GM12878 (cell line): ENCODE results near the gene BCAP29. TPM values are rescaled to one million over a fixed set of nuclear protein-coding genes. Genes with fewer than 3 reads are reported as not detected.

Experiments
- ATAC-seq: fragments of 200-7000 bp; cut with Tn5 transposase; 3 replicates; pipeline ENCODE4 v1.9.1; 2020; ENCODE audit warnings: mild to moderate bottlenecking, moderate library complexity
- BruUV-seq: library from RNA; stranded (reverse); fragments of 400-500 nt; replicated peaks from 2 replicates; lab custom pipeline; 2021; lab: Mats Ljungman, UMichigan
- CTCF ChIA-PET: fragments of 300-600 bp; sonication (Branson Sonifier 250); formaldehyde crosslinking; extraction: SDS; loops from one replicate; lab custom pipeline; 2021; ENCODE audit warnings: inconsistent platforms; lab: Yijun Ruan, JAX
- POLR2A ChIA-PET: fragments of 350-600 bp; formaldehyde crosslinking; extraction: SDS; loops from one replicate; lab custom pipeline; 2021; ENCODE audit warnings: inconsistent platforms; lab: Charles Lee
- RAD21 ChIA-PET: fragments of 300-600 bp; sonication (Branson Sonifier 250); formaldehyde crosslinking; loops from one replicate; lab custom pipeline; 2023; ENCODE audit warnings: antibody characterized with exemption; ENCODE audit not compliant: unreplicated experiment; lab: Charles Lee
- SMC1A ChIA-PET: fragments of 300-600 bp; sonication (Branson Sonifier 250); formaldehyde crosslinking; loops from one replicate; lab custom pipeline; 2023; ENCODE audit not compliant: unreplicated experiment, uncharacterized antibody; lab: Charles Lee
- DNase-seq: peaks from one replicate; pipeline ENCODE4 v3.0.0-alpha.2; 2011; ENCODE audit warnings: low read depth, low spot score
- FAIRE-seq: peaks from 3 replicates; lab custom pipeline; 2011; peaks lifted over from hg19 to GRCh38; lab: Jason Lieb, UNC
- H2AFZ ChIP-seq: 2 replicates; pipeline ENCODE4 v1.6.0; 2011; ENCODE audit warnings: low read depth, low read length, control low read depth; ENCODE audit not compliant: control insufficient read depth
- H3K27ac ChIP-seq: 2 replicates; pipeline ENCODE4 v1.5.1; 2011; ENCODE audit warnings: control low read depth; ENCODE audit not compliant: control insufficient read depth, insufficient read depth
- H3K27me3 ChIP-seq, 2 experiments: replicated peaks in 1 of 2; 2 replicates each; pipeline versions ENCODE4 v1.6.0 to v1.6.1; 2011; ENCODE audit warnings: low read length in 1 of 2; ENCODE audit not compliant: control insufficient read depth in 2 of 2, insufficient read depth in 2 of 2
- H3K36me3 ChIP-seq, 2 experiments: 2 replicates each; pipeline ENCODE4 v1.5.1; 2011; ENCODE audit warnings: low read length in 1 of 2; ENCODE audit not compliant: control insufficient read depth in 2 of 2, insufficient read depth in 2 of 2
- H3K4me1 ChIP-seq: 2 replicates; pipeline ENCODE4 v1.6.1; 2011; ENCODE audit warnings: mild to moderate bottlenecking, low read length, moderate library complexity, mixed read lengths; ENCODE audit not compliant: control insufficient read depth, insufficient read depth
- H3K4me2 ChIP-seq: 2 replicates; pipeline ENCODE4 v1.6.0; 2011; ENCODE audit warnings: control low read depth; ENCODE audit not compliant: control insufficient read depth, insufficient read depth
- H3K4me3 ChIP-seq: fragments of 200-600 bp; sonication (generic); 2 replicates; pipeline ENCODE4 v1.5.1; 2016
- H3K79me2 ChIP-seq: 2 replicates; pipeline ENCODE4 v1.6.0; 2011; ENCODE audit warnings: low read length; ENCODE audit not compliant: control insufficient read depth, insufficient read depth
- H3K9ac ChIP-seq: 2 replicates; pipeline ENCODE4 v1.8.0; 2011; ENCODE audit warnings: low read length, control low read depth, mixed read lengths; ENCODE audit not compliant: control insufficient read depth, insufficient read depth
- H3K9me3 ChIP-seq: replicated peaks from 3 replicates; pipeline ENCODE4 v1.5.1; 2011; ENCODE audit warnings: mild to moderate bottlenecking, low read length; ENCODE audit not compliant: control insufficient read depth, insufficient read depth
- H4K20me1 ChIP-seq: 2 replicates; pipeline ENCODE4 v1.6.0; 2011; ENCODE audit not compliant: control insufficient read depth, insufficient read depth
- ATF7 ChIP-seq: fragments of 450-650 bp; IDR thresholded peaks from 2 replicates; pipeline ENCODE4 v1.6.1; 2016; ENCODE audit warnings: low read depth, mild to moderate bottlenecking
- CHD4 ChIP-seq: fragments of 200-600 bp; sonication (generic); IDR thresholded peaks from 2 replicates; pipeline ENCODE4 v1.6.1; 2016; ENCODE audit warnings: mild to moderate bottlenecking
- FOXM1 ChIP-seq: IDR thresholded peaks from 2 replicates; pipeline ENCODE4 v1.6.1; 2012; ENCODE audit warnings: low read depth, mild to moderate bottlenecking, inconsistent platforms, low read length, moderate library complexity
- POU2F2 ChIP-seq: IDR thresholded peaks from 3 replicates; pipeline ENCODE4 v1.6.1; 2011; ENCODE audit warnings: low read depth, mild to moderate bottlenecking, low read length, borderline replicate concordance
- SIN3A ChIP-seq: IDR thresholded peaks from 2 replicates; pipeline ENCODE4 v1.6.1; 2012; ENCODE audit warnings: low read depth, low read length, improper control_type of control experiment
- SPI1 ChIP-seq: IDR thresholded peaks from 2 replicates; pipeline ENCODE4 v1.6.1; 2011; ENCODE audit warnings: low read depth, mild to moderate bottlenecking, low read length, moderate library complexity, borderline replicate concordance; ENCODE audit not compliant: insufficient read depth
- WGBS: methylation state at CpG from one replicate; pipeline ENCODE4 v1.1.6; 2016; ENCODE audit warnings: low lambda C conversion rate; ENCODE audit not compliant: insufficient replicate concordance, insufficient coverage; ENCODE audit errors: missing lambda C conversion rate; 5-methylcytosine and 5-hydroxymethylcytosine counted together
- in situ Hi-C: fragments of 300-500 bp; cut with MboI; formaldehyde crosslinking; loops from 9 replicates; pipeline ENCODE4 v1.14.3; 2018; ENCODE audit warnings: mixed read lengths
- intact Hi-C: fragments of 100-400 bp; cut with micrococcal nuclease; formaldehyde crosslinking; loops from one replicate; pipeline ENCODE4 v1.14.2; 2022; ENCODE audit not compliant: unreplicated experiment
- polyA plus RNA-seq, 11 experiments: library from polyadenylated mRNA; depleted of rRNA in 4 of 11; unstranded in 6 of 11; stranded (reverse) in 5 of 11; fragments of >200 nt; fragmentation: Nextera tagmentation in 4 of 11; fragmentation: Illumina TruSeq in 1 of 11; extraction: Ambion mirVana in 4 of 11; extraction: Trizol in 1 of 11; gene quantifications; 1 replicate in 1 of 11; 2 replicates in 10 of 11; pipeline versions ENCODE4 v1.2.1 to v1.2.3, GENCODE V29; 2011 to 2016; ENCODE audit warnings: inconsistent platforms in 2 of 11, missing spikeins in 2 of 11, low read depth in 1 of 11
- total RNA-seq, 4 experiments: library from RNA; depleted of rRNA in 3 of 4; stranded (reverse); fragments of >200 nt in 3 of 4; fragmentation: Illumina TruSeq in 1 of 4; extraction: Trizol in 1 of 4; gene quantifications; 2 replicates each; pipeline versions ENCODE4 v1.2.1 to v1.2.3, GENCODE V29; 2013 to 2021
- TF ChIP-seq, protein P1 (sequence below): IDR thresholded peaks from 2 replicates; pipeline ENCODE4 v1.6.1; 2012; ENCODE audit warnings: low read depth, low read length, improper control_type of control experiment
- TF ChIP-seq, protein P2 (sequence below): fragments of 450-650 bp; IDR thresholded peaks from 2 replicates; pipeline ENCODE4 v1.6.1; 2017; ENCODE audit warnings: low read depth, mild to moderate bottlenecking, moderate library complexity

Gene BCAP29
- total and polyA plus RNA-seq, 10 of the 15 experiments (the other 5 are each of a cell fraction or from before 2014, with no cell fraction given), result 26.5 to 58.5 (median 34.8) TPM

DNA sequence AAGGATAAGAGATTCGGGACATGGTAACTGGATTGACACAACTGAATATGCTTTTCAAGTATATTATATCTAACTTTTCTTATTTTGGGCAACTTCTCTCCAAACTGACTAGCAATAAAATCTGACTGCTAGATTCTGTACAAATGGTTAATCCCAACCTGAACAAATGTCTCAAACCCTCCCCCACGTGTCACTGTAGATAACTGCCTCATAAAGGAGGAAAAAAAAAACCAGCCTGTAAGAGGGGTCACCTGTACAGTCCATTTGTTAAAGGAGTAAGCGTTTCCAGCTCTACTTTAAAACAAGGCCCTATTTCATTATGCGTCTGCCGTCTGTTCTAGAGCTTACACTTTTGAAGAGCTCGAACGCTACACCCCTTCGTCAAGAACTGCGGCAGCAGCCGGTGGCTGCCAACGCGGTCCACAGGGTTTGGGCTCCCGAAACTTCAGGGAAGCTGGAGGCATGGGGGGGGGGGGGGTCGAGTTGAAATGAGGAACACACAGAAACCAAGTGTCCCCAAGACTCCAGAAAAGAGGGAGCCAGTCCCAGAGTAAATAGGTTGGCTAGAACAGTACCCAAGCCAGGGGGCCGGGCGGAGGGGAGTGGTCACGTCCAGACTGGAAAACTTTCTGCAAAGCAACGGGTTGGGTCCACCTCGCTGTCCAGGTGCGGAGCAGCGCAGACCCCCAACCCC, 16.8 kb upstream of the BCAP29 start:
- ATAC-seq (peak; percentile 74), FAIRE-seq (no peak), DNase-seq (no peak)
- Histone ChIP-seq H3K4me2 (peak overlapping the region; percentile 96), H3K27me3 (no peaks in the 10 kb centered on the region), H3K9me3 (no peaks in the 10 kb centered on the region), H4K20me1 (no peaks in the 10 kb centered on the region), H2AFZ (peak overlapping the region; percentile 99), H3K4me1 (no peaks in the 10 kb centered on the region), H3K4me3 (peak overlapping the region; percentile 83), H3K27ac (peak overlapping the region; percentile 54), H3K9ac (peak overlapping the region; percentile 72), H3K79me2 (peaks cover 17% of the 10 kb centered on the region), H3K36me3 (no peaks in the 10 kb centered on the region)
- ChIA-PET RAD21 (interaction anchor here (0.5 kb wide), 1 partner anchor 413 kb away, joined by 3 read pairs; no protein-coding TSS in a partner anchor), CTCF (no interaction called here), SMC1A (no interaction called here), POLR2A (interaction anchor here (0.5 to 1.3 kb wide), 5 partner anchors 9 to 180 kb away, joined by 3 to 7 read pairs (median 3); no protein-coding TSS in a partner anchor)
- WGBS, result 6% methylated on average over 20 of the region's 21 CpGs
- intact Hi-C loops (no loop called here), in situ Hi-C loops (no loop called here)
- no TSS peak for BruUV-seq
- TF ChIP-seq CHD4 (no peak), FOXM1 (no peak), ATF7 (no peak), SPI1 (0 out of 2 replicates have a peak, but pooled peaks have one; percentile 12), POU2F2 (no peak), SIN3A (no peak)
- TF ChIP-seq, protein P1, sequence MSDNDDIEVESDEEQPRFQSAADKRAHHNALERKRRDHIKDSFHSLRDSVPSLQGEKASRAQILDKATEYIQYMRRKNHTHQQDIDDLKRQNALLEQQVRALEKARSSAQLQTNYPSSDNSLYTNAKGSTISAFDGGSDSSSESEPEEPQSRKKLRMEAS, result no peak
- TF ChIP-seq, protein P2, sequence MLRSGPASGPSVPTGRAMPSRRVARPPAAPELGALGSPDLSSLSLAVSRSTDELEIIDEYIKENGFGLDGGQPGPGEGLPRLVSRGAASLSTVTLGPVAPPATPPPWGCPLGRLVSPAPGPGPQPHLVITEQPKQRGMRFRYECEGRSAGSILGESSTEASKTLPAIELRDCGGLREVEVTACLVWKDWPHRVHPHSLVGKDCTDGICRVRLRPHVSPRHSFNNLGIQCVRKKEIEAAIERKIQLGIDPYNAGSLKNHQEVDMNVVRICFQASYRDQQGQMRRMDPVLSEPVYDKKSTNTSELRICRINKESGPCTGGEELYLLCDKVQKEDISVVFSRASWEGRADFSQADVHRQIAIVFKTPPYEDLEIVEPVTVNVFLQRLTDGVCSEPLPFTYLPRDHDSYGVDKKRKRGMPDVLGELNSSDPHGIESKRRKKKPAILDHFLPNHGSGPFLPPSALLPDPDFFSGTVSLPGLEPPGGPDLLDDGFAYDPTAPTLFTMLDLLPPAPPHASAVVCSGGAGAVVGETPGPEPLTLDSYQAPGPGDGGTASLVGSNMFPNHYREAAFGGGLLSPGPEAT, result peak; percentile 82
